ENCODE measurements around the gene PLA2G2A.
"Not testable (repeated sequence)": the region's sequence is repeated elsewhere in the genome, so short reads cannot be mapped to it uniquely, and the experiment has no call there.

GRCh38 chr1:19998823-19999222, 19.4 kb upstream of the PLA2G2A start:
- not testable (repeated sequence) for TF ChIP-seq CTCF (IDR thresholded peaks at IDR 0.05; ENCODE audit: low read length); EZH2 (optimal IDR thresholded peaks at IDR 0.05; ENCODE audit: low read depth, low read length); EZH2phosphoT487 (IDR thresholded peaks at IDR 0.05; ENCODE audit: low read length)
